Right lobe of liver (tissue), 4 donors: ENCODE data around the gene ATAT1.

Experiments used
- CTCF ChIP-seq, 4 donors: fragments of 200-600 bp in 3 of 4; fragments of 450-650 bp in 1 of 4; IDR thresholded peaks; one replicate each; pipeline versions ENCODE4 v1.5.1 to v1.8.0; 2016 to 2022; ENCODE audit warnings: antibody characterized with exemption in 4 of 4, mild to moderate bottlenecking in 2 of 4
- POLR2A ChIP-seq: fragments of 450-650 bp; IDR thresholded peaks from one replicate; pipeline ENCODE4 v1.6.1; 2017; ENCODE audit warnings: antibody characterized with exemption, mild to moderate bottlenecking
- donor health status: DM: no; HTN: no; CAD: no.
- donor health status: DM: no; HTN: no; CAD: no.
- donor health status: DM: no; HTN: yes; CAD: no.

GRCh38 chr6:30686908-30687658 lies 60.4 kb downstream of the ATAT1 start:
- TF ChIP-seq CTCF (IDR thresholded peaks at IDR 0.05) (no peak), POLR2A (peak; percentile 41)
